ENCODE results near the gene SMARCB1.

The SMARCB1 gene

DNA sequence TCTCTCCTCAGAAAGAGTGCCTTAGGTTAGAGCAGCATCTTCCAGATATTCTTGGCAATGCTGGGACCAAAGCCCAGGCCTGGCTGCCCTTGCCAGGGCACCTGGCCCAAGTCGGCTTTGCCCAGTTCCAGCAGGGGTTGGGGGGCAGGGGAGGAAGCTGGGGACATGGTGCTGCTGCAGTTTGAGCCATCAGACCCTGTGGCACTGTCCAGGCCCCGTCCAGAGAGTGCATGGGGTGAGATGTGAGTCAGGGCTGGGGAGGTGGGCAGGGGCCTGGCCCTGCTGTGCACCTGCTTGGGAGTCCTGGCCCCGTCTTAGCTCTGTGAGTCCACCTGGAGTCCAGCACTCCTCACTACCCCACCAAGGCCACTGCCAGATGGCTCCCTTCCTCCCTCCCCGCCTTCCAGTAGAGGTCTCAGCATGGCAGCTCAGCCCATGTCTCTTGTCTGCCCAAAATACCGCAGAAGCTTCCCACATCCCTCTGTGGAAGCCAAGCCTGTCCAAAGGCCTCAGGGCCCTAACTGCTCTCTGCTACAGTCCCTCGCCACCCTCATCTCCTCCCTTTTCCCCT is 35.4 kb downstream of the SMARCB1 start:
- H3K27ac ChIP-seq = no peak overlapping the region
- TF ChIP-seq ZFX (IDR thresholded peaks at IDR 0.05; ENCODE audit: borderline replicate concordance) = no peak
- TF ChIP-seq, protein P1, sequence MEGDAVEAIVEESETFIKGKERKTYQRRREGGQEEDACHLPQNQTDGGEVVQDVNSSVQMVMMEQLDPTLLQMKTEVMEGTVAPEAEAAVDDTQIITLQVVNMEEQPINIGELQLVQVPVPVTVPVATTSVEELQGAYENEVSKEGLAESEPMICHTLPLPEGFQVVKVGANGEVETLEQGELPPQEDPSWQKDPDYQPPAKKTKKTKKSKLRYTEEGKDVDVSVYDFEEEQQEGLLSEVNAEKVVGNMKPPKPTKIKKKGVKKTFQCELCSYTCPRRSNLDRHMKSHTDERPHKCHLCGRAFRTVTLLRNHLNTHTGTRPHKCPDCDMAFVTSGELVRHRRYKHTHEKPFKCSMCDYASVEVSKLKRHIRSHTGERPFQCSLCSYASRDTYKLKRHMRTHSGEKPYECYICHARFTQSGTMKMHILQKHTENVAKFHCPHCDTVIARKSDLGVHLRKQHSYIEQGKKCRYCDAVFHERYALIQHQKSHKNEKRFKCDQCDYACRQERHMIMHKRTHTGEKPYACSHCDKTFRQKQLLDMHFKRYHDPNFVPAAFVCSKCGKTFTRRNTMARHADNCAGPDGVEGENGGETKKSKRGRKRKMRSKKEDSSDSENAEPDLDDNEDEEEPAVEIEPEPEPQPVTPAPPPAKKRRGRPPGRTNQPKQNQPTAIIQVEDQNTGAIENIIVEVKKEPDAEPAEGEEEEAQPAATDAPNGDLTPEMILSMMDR (IDR thresholded peaks at IDR 0.05) = no peak

DNA sequence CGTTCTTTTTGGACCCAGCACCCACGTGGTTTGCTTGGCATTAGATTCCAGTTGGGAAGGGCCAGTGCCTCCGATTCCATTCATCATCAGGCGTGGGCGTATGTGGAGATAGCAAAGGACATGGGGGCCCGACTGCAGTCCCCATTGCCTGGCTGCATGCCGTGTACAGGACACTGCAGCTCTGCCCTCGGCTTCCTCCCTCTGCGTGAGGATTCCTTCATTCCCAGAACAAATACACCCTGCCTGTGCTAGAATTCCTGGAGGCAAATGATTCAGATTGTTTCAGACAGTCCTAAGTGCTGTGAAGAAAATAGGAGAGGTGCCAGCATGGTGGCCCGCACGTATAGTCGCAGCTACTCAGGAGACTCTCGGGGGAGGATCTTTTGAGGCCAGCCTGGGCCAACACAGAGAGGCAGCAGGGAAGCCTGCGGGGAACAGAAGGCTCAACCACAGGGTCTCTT is 36.6 kb downstream of the SMARCB1 start:
- TF ChIP-seq, protein P1 (IDR thresholded peaks at IDR 0.05) = no peak
- TF ChIP-seq ZFX (IDR thresholded peaks at IDR 0.05; ENCODE audit: borderline replicate concordance) = no peak
- H3K27ac ChIP-seq = no peak overlapping the region

DNA sequence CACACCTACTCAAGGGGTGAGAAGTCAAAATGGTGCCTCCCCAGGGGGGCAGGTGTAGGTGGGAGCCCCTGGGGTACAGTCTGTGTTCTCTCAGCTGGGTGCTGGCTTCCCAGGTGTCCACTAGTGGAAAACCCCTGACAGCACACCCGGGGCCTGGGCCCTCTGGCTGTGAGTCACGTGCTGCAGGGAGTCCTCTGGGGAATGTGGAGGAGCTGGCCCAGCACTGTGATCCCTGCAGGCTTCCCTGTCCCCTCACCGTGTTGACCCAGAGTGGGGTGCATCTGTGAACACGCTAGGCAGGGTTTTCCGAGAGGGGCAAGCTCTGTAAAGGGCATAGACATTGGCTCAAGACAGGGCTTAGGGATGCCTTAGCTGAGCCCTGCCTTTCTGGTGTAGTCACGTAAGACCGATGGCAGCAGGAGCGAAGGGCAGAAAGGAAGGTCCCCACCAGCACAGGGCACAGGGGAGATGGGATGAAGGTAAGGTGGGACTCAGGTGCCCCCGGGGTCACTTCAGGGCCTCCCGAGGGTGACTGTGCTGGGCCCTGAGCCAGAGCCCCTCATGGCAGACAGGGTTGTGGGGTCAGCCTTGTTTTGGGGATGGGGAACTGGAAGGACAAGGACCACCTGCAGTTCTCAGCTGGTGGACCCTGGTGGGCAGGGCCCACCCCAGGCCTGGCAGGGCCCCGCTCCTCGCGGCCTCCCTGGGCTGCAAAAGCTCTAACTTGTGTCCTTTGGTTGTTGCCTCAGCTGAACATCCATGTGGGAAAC is 37.9 kb downstream of the SMARCB1 start:
- H3K27ac ChIP-seq = no peak overlapping the region
- TF ChIP-seq, protein P1 (IDR thresholded peaks at IDR 0.05) = no peak
- TF ChIP-seq ZFX (IDR thresholded peaks at IDR 0.05; ENCODE audit: borderline replicate concordance) = no peak

DNA sequence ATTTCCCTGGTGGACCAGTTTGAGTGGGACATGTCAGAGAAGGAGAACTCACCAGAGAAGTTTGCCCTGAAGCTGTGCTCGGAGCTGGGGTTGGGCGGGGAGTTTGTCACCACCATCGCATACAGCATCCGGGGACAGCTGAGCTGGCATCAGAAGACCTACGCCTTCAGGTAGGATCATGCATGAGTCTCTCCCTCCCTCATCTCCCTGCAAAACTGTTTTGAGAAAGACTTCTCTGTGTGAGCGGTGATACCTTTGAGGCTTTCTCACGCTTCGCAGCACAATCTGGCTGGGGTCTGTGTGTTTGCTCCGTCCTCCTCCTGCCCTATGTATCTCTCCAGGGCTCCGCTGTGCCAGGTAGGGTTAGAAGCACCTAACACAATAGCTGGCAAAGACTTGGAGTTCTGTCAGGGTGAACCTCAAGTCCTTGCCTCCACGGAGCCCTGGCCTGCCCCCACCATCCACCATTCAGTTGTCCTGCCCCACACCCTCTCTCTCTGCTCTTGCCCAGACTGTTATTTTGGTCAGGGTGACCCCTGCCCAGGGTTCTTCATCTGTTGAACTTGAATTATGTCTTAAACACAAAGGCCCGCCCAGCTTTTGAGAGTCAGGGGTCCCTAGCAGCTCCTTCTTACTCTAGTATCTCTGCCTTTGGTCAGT is 38.6 kb downstream of the SMARCB1 start:
- TF ChIP-seq ZFX (IDR thresholded peaks at IDR 0.05; ENCODE audit: borderline replicate concordance) = no peak
- TF ChIP-seq, protein P1 (IDR thresholded peaks at IDR 0.05) = no peak
- H3K27ac ChIP-seq = no peak overlapping the region

DNA sequence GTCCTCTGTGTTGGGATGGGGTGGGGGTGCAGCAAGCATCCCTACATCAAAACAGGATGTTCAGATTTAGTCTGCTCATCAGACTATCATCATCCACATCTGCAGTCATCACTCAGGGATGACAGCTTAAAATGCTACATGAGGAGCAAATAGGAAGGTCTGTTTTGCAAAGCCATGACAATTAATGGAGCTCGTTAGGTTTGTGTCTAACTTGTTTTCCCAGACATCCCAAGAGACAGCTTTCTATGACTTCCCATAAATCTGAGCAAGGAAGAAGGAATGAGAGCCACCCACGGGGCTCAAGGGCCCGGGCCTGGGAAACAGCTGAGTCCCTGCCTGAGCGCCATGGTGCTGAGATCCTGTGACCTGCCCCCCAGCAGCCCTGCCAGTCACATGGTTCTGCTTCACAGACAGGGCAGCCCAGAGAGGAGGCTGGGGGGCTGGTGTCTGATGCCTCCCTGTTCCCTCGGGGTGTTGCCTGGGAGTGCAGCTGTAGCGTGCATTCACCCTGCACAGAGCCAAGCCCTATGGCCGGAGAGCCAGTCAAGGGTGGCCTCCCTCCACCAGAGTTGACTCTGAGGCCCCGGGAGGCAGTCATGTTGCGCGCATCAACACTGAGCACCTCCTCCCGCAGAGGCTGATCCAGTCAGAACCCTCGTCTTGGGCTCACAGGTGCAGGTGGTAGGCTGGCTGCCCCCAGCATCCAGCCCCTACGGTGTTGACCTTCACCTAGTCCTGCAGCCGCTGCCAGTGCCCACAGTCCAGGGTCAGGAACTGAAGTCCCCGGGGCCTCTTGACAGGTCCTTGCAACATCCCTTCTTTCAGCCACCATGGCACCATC is 40.0 kb downstream of the SMARCB1 start:
- H3K27ac ChIP-seq = no peak overlapping the region
- TF ChIP-seq, protein P1 (IDR thresholded peaks at IDR 0.05) = no peak
- TF ChIP-seq ZFX (IDR thresholded peaks at IDR 0.05; ENCODE audit: borderline replicate concordance) = no peak

DNA sequence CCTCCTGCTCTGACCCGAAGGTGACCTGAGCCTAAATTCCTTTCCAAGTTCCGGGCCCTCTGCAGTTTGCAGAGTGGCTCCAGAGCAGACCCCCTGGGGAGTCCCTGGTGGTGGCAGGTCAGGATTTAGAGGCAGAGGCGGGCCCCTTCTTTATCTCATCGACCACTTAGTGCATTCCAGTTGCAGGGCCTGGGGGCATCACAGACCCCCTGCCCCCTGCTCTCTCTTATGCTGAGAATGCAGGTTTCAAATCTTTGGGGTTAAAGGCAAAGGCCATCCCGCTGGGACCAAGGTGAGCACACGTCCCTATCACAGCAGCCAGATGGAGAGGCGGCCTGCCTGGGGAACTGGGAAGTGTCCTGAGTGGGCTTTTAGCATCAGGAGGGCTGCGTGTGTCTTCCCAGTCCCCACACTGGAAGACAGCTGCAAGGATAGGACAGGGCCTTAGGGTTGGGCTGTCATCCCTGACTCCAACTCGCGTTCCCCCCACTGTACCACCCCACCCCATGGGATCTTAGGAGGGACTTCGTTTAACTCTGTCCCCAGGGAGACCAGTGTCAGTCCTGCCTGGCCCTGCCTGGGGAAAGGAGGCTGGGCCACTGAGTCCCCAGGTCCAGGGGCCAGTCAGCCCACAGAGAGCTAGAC is 40.7 kb downstream of the SMARCB1 start:
- TF ChIP-seq, protein P1 (IDR thresholded peaks at IDR 0.05) = no peak
- no peak for TF ChIP-seq ZFX (IDR thresholded peaks at IDR 0.05; ENCODE audit: borderline replicate concordance)
- H3K27ac ChIP-seq = no peak overlapping the region
